IMR-90 (cell line): ENCODE data around the gene CCDC88C. TPM values are rescaled to one million over a fixed set of nuclear protein-coding genes. Genes with fewer than 3 reads are reported as not detected.

Experiments used
- ATAC-seq: fragments of 200-7000 bp; cut with Tn5 transposase; 2 replicates; pipeline ENCODE4 v1.9.1; 2020; ENCODE audit warnings: low read depth, mild to moderate bottlenecking, moderate library complexity
- BruUV-seq: library from RNA; stranded (reverse); fragments of 400-500 nt; replicated peaks from 2 replicates; lab custom pipeline; 2021; lab: Mats Ljungman, UMichigan
- CTCF ChIA-PET: fragments of 300-600 bp; formaldehyde crosslinking; extraction: SDS; loops from one replicate; lab custom pipeline; 2021; ENCODE audit warnings: antibody characterized with exemption; lab: Yijun Ruan, JAX
- POLR2A ChIA-PET: fragments of 300-600 bp; sonication (Branson Sonifier 250); formaldehyde crosslinking; loops from one replicate; lab custom pipeline; 2022; ENCODE audit warnings: antibody characterized with exemption; ENCODE audit not compliant: unreplicated experiment; lab: Charles Lee
- DNase-seq: peaks from one replicate; pipeline ENCODE4 v3.0.0; 2013
- H2AFZ ChIP-seq: replicated peaks from 2 replicates; pipeline ENCODE3; 2013; ENCODE audit warnings: low read length, mild to moderate bottlenecking; ENCODE audit not compliant: poor library complexity
- H2AK5ac ChIP-seq: 2 replicates; pipeline ENCODE4 v1.6.1; 2013; ENCODE audit warnings: low read depth, low read length, inconsistent platforms
- H2AK9ac ChIP-seq: replicated peaks from 2 replicates; pipeline ENCODE3; 2013; ENCODE audit warnings: mild to moderate bottlenecking, low read depth, low read length, moderate library complexity; ENCODE audit not compliant: poor library complexity
- H2BK120ac ChIP-seq: 2 replicates; pipeline ENCODE4 v1.6.1; 2013; ENCODE audit warnings: low read depth, low read length, inconsistent platforms
- H2BK15ac ChIP-seq: 3 replicates; pipeline ENCODE4 v1.6.1; 2013; ENCODE audit warnings: low read depth, low read length, inconsistent platforms
- H2BK20ac ChIP-seq: 2 replicates; pipeline ENCODE4 v1.6.1; 2013; ENCODE audit warnings: low read depth, mild to moderate bottlenecking, inconsistent platforms, low read length, moderate library complexity
- H2BK5ac ChIP-seq: 2 replicates; pipeline ENCODE4 v1.6.1; 2013; ENCODE audit warnings: mild to moderate bottlenecking, low read depth, low read length, inconsistent platforms; ENCODE audit not compliant: poor library complexity, severe bottlenecking
- H3K14ac ChIP-seq: replicated peaks from 2 replicates; pipeline ENCODE4 v1.6.1; 2013; ENCODE audit warnings: low read depth, low read length, inconsistent platforms
- H3K18ac ChIP-seq: 2 replicates; pipeline ENCODE4 v1.6.1; 2013; ENCODE audit warnings: low read depth, low read length, control low read depth
- H3K23ac ChIP-seq: 2 replicates; pipeline ENCODE4 v1.6.1; 2013; ENCODE audit warnings: low read depth, low read length, inconsistent platforms
- H3K27ac ChIP-seq: 2 replicates; pipeline ENCODE4 v1.5.1; 2013; ENCODE audit warnings: mild to moderate bottlenecking, control low read depth, low read length; ENCODE audit not compliant: insufficient read depth
- H3K27me3 ChIP-seq: 2 replicates; pipeline ENCODE4 v1.6.1; 2013; ENCODE audit warnings: low read length; ENCODE audit not compliant: control insufficient read depth, insufficient read depth
- H3K36me3 ChIP-seq: 2 replicates; pipeline ENCODE4 v1.6.1; 2013; ENCODE audit warnings: low read length, mixed read lengths; ENCODE audit not compliant: control insufficient read depth, insufficient read depth
- H3K4ac ChIP-seq: 2 replicates; pipeline ENCODE4 v1.6.1; 2013; ENCODE audit warnings: low read depth, low read length, inconsistent platforms
- H3K4me1 ChIP-seq: 2 replicates; pipeline ENCODE4 v1.6.1; 2013; ENCODE audit warnings: low read length, mixed read lengths; ENCODE audit not compliant: control insufficient read depth, insufficient read depth
- H3K4me2 ChIP-seq: 2 replicates; pipeline ENCODE4 v1.6.1; 2013; ENCODE audit warnings: low read depth, mild to moderate bottlenecking, control low read depth, low read length, moderate library complexity
- H3K4me3 ChIP-seq: 2 replicates; pipeline ENCODE4 v1.5.1; 2013; ENCODE audit warnings: low read depth, mild to moderate bottlenecking, control low read depth, low read length, moderate library complexity; ENCODE audit not compliant: insufficient read depth
- H3K56ac ChIP-seq: 2 replicates; pipeline ENCODE4 v1.6.1; 2013; ENCODE audit warnings: low read length, inconsistent platforms; ENCODE audit not compliant: insufficient read depth; ENCODE audit errors: extremely low read depth
- H3K79me1 ChIP-seq, 2 experiments: 2 replicates each; pipeline ENCODE4 v1.6.1; 2013; ENCODE audit warnings: low read length in 2 of 2, inconsistent platforms in 1 of 2, low read depth in 1 of 2
- H3K9ac ChIP-seq: 2 replicates; pipeline ENCODE4 v1.6.1; 2013; ENCODE audit warnings: low read depth, low read length, control low read depth
- H3K9me1 ChIP-seq: 2 replicates; pipeline ENCODE4 v1.6.1; 2013; ENCODE audit warnings: low read length, inconsistent platforms; ENCODE audit not compliant: insufficient read depth
- H3K9me3 ChIP-seq: 2 replicates; pipeline ENCODE4 v1.6.1; 2013; ENCODE audit warnings: low read length; ENCODE audit not compliant: control insufficient read depth, insufficient read depth
- H4K20me1 ChIP-seq: 2 replicates; pipeline ENCODE4 v1.6.1; 2013; ENCODE audit warnings: low read length, inconsistent platforms; ENCODE audit not compliant: insufficient read depth
- H4K5ac ChIP-seq: 2 replicates; pipeline ENCODE4 v1.6.1; 2013; ENCODE audit warnings: mild to moderate bottlenecking, low read depth, low read length, control low read depth
- H4K8ac ChIP-seq, 2 experiments: 2 replicates each; pipeline ENCODE4 v1.6.1; 2013; ENCODE audit warnings: low read depth in 2 of 2, low read length in 2 of 2, control low read depth in 1 of 2, inconsistent platforms in 1 of 2
- H4K91ac ChIP-seq: 2 replicates; pipeline ENCODE4 v1.6.1; 2013; ENCODE audit warnings: low read depth, low read length, inconsistent platforms; ENCODE audit not compliant: insufficient read depth
- BHLHE40 ChIP-seq: fragments of 150-350 bp; IDR thresholded peaks from 2 replicates; pipeline ENCODE4 v1.6.1; 2016; ENCODE audit warnings: mild to moderate bottlenecking, low read depth, low read length
- CEBPB ChIP-seq: IDR thresholded peaks from 2 replicates; pipeline ENCODE4 v1.6.1; 2012; ENCODE audit warnings: low read depth, low read length, improper control_type of control experiment
- RAD21 ChIP-seq: IDR thresholded peaks from 2 replicates; pipeline ENCODE4 v1.6.1; 2012; ENCODE audit warnings: low read length, improper control_type of control experiment
- SMC3 ChIP-seq: fragments of 150-350 bp; IDR thresholded peaks from 2 replicates; pipeline ENCODE4 v1.6.1; 2016; ENCODE audit warnings: low read depth, mild to moderate bottlenecking, antibody characterized with exemption, low read length, moderate library complexity
- WGBS, 2 experiments: methylation state at CpG; one replicate each; pipeline versions ENCODE4 v1.1.5 to v1.1.7; 2013; ENCODE audit warnings: missing lambda C conversion rate in 2 of 2; ENCODE audit not compliant: insufficient read length in 1 of 2; ENCODE audit errors: extremely low coverage in 2 of 2; 5-methylcytosine and 5-hydroxymethylcytosine counted together
- dilution Hi-C: fragments of 300-500 bp; cut with HindIII; formaldehyde crosslinking; loops from one replicate; pipeline ENCODE4 v1.14.3; 2018; ENCODE audit warnings: low sequenced_read_pairs; ENCODE audit not compliant: unreplicated experiment
- in situ Hi-C: fragments of 300-500 bp; cut with MboI; formaldehyde crosslinking; loops from 3 replicates; pipeline ENCODE4 v1.14.3; 2019; ENCODE audit warnings: low sequenced_read_pairs, inconsistent platforms, mixed read lengths
- intact Hi-C: fragments of 100-400 bp; cut with micrococcal nuclease; formaldehyde crosslinking; loops from 2 replicates; pipeline ENCODE4 v1.10.0; 2022
- polyA plus RNA-seq, 3 experiments: library from polyadenylated mRNA; depleted of rRNA; stranded (reverse); fragments of >200 nt; gene quantifications; 2 replicates each; pipeline ENCODE4 v1.2.3, GENCODE V29; 2012; ENCODE audit warnings: low replicate concordance in 1 of 3
- total RNA-seq: library from RNA; depleted of rRNA; stranded (reverse); fragments of >200 nt; gene quantifications from 2 replicates; pipeline ENCODE4 v1.2.3, GENCODE V29; 2012
- TF ChIP-seq, protein P1 (sequence below): fragments of 150-350 bp; IDR thresholded peaks from 2 replicates; pipeline ENCODE4 v1.6.1; 2016; ENCODE audit warnings: low read depth, mild to moderate bottlenecking, low read length, moderate library complexity, borderline replicate concordance
- TF ChIP-seq, protein P2 (sequence below): conservative IDR thresholded peaks from 2 replicates; pipeline ENCODE4 v1.5.1; 2012; ENCODE audit warnings: mild to moderate bottlenecking, low read depth, low read length, improper control_type of control experiment

Gene CCDC88C
- total and polyA plus RNA-seq, 2 of the 4 experiments (the other 2 are of a cell fraction): 0.17 to 0.18 TPM

DNA sequence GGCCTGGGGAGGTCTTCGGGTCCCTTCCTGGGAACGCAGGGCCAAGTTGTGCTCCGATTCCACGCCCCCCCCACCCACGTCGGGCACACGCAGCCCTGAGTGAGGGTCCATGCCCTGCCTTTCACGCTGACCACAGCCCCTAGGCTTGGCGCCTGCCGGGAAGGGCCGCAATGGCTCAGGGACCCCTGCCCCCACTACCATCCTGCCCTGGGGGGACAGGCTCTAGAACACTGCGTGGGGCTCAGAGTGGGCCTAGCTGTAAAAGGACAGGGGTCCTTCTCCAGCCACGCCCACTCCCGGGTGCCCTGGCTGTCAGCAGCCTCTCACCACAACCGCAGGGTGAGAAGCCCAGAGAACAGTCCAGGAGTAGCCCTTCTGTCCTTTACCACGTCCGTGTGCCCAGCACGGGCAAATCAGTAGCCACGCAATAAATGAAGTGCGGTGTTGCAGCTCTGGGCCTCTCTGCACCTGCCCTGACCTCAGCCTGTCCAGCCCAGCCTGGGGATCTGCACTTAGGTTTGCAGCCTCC is 163.8 kb downstream of the CCDC88C start:
- H2BK120ac ChIP-seq: no peak overlapping the region
- H3K14ac ChIP-seq: no peak overlapping the region
- POLR2A ChIA-PET: no interaction called here
- no peak overlapping the region for H2BK15ac ChIP-seq
- no peak overlapping the region for H3K56ac ChIP-seq
- H2AK9ac ChIP-seq: peak overlapping the region; percentile 39
- no peak overlapping the region for H4K8ac ChIP-seq
- CTCF ChIA-PET: no interaction called here
- ATAC-seq: no peak; the same call in 1 of the 2 replicates
- H4K20me1 ChIP-seq: no peaks in the 10 kb centered on the region
- peak overlapping the region; percentile 41 for H3K4me3 ChIP-seq
- no peak overlapping the region for H4K91ac ChIP-seq
- no peaks in the 10 kb centered on the region for H3K36me3 ChIP-seq
- H4K5ac ChIP-seq: no peak overlapping the region
- no peak overlapping the region for H3K4ac ChIP-seq
- intact Hi-C loops: no loop called here
- no peak overlapping the region for H3K9ac ChIP-seq
- no peak overlapping the region for H3K23ac ChIP-seq
- 20% methylated on average over 8 of the region's 20 CpGs; no CpG with 5 or more reads in 1 of the 2 experiments for WGBS, 2 experiments
- DNase-seq: no peak
- H3K18ac ChIP-seq: no peak overlapping the region
- H3K4me1 ChIP-seq: peaks cover 2% of the 10 kb centered on the region; the same call in 1 of the 2 replicates
- no peak overlapping the region for H2BK20ac ChIP-seq
- H3K9me1 ChIP-seq: 0 out of 2 replicates have a peak, but pooled peaks cover 5% of the 10 kb centered on the region
- peaks cover 23% of the 10 kb centered on the region; the same call in 1 of the 2 replicates for H3K27me3 ChIP-seq
- H3K9me3 ChIP-seq: no peaks in the 10 kb centered on the region
- BruUV-seq: no TSS peak
- in situ Hi-C loops: no loop called here
- H3K4me2 ChIP-seq: peak overlapping the region; percentile 48
- no peak overlapping the region for H2BK5ac ChIP-seq
- no peak overlapping the region for H2AK5ac ChIP-seq
- TF ChIP-seq CEBPB (no peak), SMC3 (no peak), BHLHE40 (no peak), RAD21 (no peak)
- TF ChIP-seq, protein P1, sequence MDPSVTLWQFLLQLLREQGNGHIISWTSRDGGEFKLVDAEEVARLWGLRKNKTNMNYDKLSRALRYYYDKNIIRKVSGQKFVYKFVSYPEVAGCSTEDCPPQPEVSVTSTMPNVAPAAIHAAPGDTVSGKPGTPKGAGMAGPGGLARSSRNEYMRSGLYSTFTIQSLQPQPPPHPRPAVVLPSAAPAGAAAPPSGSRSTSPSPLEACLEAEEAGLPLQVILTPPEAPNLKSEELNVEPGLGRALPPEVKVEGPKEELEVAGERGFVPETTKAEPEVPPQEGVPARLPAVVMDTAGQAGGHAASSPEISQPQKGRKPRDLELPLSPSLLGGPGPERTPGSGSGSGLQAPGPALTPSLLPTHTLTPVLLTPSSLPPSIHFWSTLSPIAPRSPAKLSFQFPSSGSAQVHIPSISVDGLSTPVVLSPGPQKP: no peak
- TF ChIP-seq, protein P2, sequence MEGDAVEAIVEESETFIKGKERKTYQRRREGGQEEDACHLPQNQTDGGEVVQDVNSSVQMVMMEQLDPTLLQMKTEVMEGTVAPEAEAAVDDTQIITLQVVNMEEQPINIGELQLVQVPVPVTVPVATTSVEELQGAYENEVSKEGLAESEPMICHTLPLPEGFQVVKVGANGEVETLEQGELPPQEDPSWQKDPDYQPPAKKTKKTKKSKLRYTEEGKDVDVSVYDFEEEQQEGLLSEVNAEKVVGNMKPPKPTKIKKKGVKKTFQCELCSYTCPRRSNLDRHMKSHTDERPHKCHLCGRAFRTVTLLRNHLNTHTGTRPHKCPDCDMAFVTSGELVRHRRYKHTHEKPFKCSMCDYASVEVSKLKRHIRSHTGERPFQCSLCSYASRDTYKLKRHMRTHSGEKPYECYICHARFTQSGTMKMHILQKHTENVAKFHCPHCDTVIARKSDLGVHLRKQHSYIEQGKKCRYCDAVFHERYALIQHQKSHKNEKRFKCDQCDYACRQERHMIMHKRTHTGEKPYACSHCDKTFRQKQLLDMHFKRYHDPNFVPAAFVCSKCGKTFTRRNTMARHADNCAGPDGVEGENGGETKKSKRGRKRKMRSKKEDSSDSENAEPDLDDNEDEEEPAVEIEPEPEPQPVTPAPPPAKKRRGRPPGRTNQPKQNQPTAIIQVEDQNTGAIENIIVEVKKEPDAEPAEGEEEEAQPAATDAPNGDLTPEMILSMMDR: no peak
- H3K79me1 ChIP-seq: no peaks in the 10 kb centered on the region
- H3K27ac ChIP-seq: no peak overlapping the region
- peak overlapping the region; percentile 92 for H2AFZ ChIP-seq
- dilution Hi-C loops: no loop called here
